KOPT-K1 (cell line): Measurements from ENCODE around the gene RASIP1.
"Not testable (repeated sequence)": the region's sequence is repeated elsewhere in the genome, so short reads cannot be mapped to it uniquely, and the experiment has no call there.

Experiments used
- H3K27ac ChIP-seq: fragments of 200-600 bp; sonication (generic); 2 replicates; pipeline ENCODE4 v1.5.1; 2016; ENCODE audit warnings: antibody characterized with exemption, mild to moderate bottlenecking, low read depth, low read length; ENCODE audit not compliant: poor library complexity, severe bottlenecking
- H3K36me3 ChIP-seq: fragments of 200-600 bp; sonication (generic); 2 replicates; pipeline ENCODE4 v1.5.1; 2017; ENCODE audit warnings: antibody characterized with exemption, mild to moderate bottlenecking, low read length, moderate library complexity; ENCODE audit not compliant: insufficient read depth
- H3K9me3 ChIP-seq: fragments of 200-600 bp; sonication (generic); 2 replicates; pipeline ENCODE4 v1.5.1; 2017; ENCODE audit warnings: antibody characterized with exemption, low read length, mild to moderate bottlenecking; ENCODE audit not compliant: insufficient read depth, poor library complexity, severe bottlenecking

The RASIP1 gene

GRCh38 chr19:48726556-48726955 is 13.9 kb downstream of the RASIP1 start:
- Histone ChIP-seq H3K9me3 (peaks cover 5% of the 10 kb centered on the region), H3K27ac (no peak overlapping the region), H3K36me3 (no peaks in the 10 kb centered on the region)

- Histone ChIP-seq H3K9me3 (peaks cover 5% of the 10 kb centered on the region), H3K27ac (peak overlapping the region; percentile 55), H3K36me3 (no peaks in the 10 kb centered on the region)
Measured at GRCh38 chr19:48724796-48725753, 15.3 kb downstream of the RASIP1 start.

- H3K36me3 ChIP-seq, result no peaks in the 10 kb centered on the region
- H3K9me3 ChIP-seq, result peaks cover 5% of the 10 kb centered on the region
- H3K27ac ChIP-seq, result no peak overlapping the region
Measured at GRCh38 chr19:48722196-48722708, 18.2 kb downstream of the RASIP1 start.

- Histone ChIP-seq H3K36me3 (no peaks in the 10 kb centered on the region), H3K27ac (peak overlapping the region; percentile 79), H3K9me3 (no peaks in the 10 kb centered on the region)
Measured at GRCh38 chr19:48720613-48721296, 19.7 kb downstream of the RASIP1 start.

GRCh38 chr19:48720251-48720612 is 20.2 kb downstream of the RASIP1 start:
- H3K36me3 ChIP-seq, result no peaks in the 10 kb centered on the region
- no peaks in the 10 kb centered on the region for H3K9me3 ChIP-seq
- H3K27ac ChIP-seq, result peak overlapping the region; percentile 79

GRCh38 chr19:48719263-48720171 is 20.9 kb downstream of the RASIP1 start, which contains the start of gene MAMSTR:
MAMSTR (minus strand) TSS chr19:48719725; CDS start chr19:48719031, 694 bp downstream.
- peak within 1 kb of the TSS; percentile 79 for H3K27ac ChIP-seq
- H3K36me3 ChIP-seq, result no peaks in the 10 kb centered on the region
- H3K9me3 ChIP-seq, result no peaks in the 10 kb centered on the region

GRCh38 chr19:48718711-48719231 is 21.6 kb downstream of the RASIP1 start:
- Histone ChIP-seq H3K9me3 (no peaks in the 10 kb centered on the region), H3K27ac (no peak overlapping the region), H3K36me3 (no peaks in the 10 kb centered on the region)

GRCh38 chr19:48718106-48718505 is 22.3 kb downstream of the RASIP1 start:
- not testable (repeated sequence) for H3K27ac ChIP-seq, H3K36me3 ChIP-seq, H3K9me3 ChIP-seq

- no peaks in the 10 kb centered on the region for H3K9me3 ChIP-seq
- no peak overlapping the region for H3K27ac ChIP-seq
- H3K36me3 ChIP-seq, result no peaks in the 10 kb centered on the region
Measured at GRCh38 chr19:48716562-48717291, 23.7 kb downstream of the RASIP1 start.

GRCh38 chr19:48715681-48716171 is 24.7 kb downstream of the RASIP1 start:
- Histone ChIP-seq H3K27ac (peak overlapping the region; percentile 84), H3K9me3 (peaks cover 4% of the 10 kb centered on the region), H3K36me3 (no peaks in the 10 kb centered on the region)

GRCh38 chr19:48714759-48715675 is 25.4 kb downstream of the RASIP1 start:
- Histone ChIP-seq H3K36me3 (no peaks in the 10 kb centered on the region), H3K9me3 (peaks cover 4% of the 10 kb centered on the region), H3K27ac (peak overlapping the region; percentile 84)

GRCh38 chr19:48713864-48714755 is 26.3 kb downstream of the RASIP1 start:
- peaks cover 4% of the 10 kb centered on the region for H3K9me3 ChIP-seq
- peak overlapping the region; percentile 84 for H3K27ac ChIP-seq
- H3K36me3 ChIP-seq, result no peaks in the 10 kb centered on the region
